Esophagus squamous epithelium (tissue), 4 donors: ENCODE results near the gene DGKQ.

ENCODE experiments used
- POLR2A ChIP-seq, 4 donors: fragments of 450-650 bp; IDR thresholded peaks; one replicate each; pipeline ENCODE4 v1.6.1; 2017; ENCODE audit warnings: antibody characterized with exemption in 4 of 4, mild to moderate bottlenecking in 4 of 4, moderate library complexity in 3 of 4
- TF ChIP-seq, protein P1 (sequence below), 6 experiments: fragments of 450-650 bp in 4 of 6; fragments of 200-600 bp in 2 of 6; sonication (generic) in 2 of 6; IDR thresholded peaks; one replicate each; pipeline ENCODE4 v1.5.1; 2016 to 2019; ENCODE audit warnings: antibody characterized with exemption in 6 of 6, mild to moderate bottlenecking in 4 of 6, moderate library complexity in 4 of 6

GRCh38 chr4:997375-998071 lies 24.2 kb upstream of the DGKQ start:
- no peak for TF ChIP-seq POLR2A (IDR thresholded peaks at IDR 0.05)
- TF ChIP-seq, protein P1, sequence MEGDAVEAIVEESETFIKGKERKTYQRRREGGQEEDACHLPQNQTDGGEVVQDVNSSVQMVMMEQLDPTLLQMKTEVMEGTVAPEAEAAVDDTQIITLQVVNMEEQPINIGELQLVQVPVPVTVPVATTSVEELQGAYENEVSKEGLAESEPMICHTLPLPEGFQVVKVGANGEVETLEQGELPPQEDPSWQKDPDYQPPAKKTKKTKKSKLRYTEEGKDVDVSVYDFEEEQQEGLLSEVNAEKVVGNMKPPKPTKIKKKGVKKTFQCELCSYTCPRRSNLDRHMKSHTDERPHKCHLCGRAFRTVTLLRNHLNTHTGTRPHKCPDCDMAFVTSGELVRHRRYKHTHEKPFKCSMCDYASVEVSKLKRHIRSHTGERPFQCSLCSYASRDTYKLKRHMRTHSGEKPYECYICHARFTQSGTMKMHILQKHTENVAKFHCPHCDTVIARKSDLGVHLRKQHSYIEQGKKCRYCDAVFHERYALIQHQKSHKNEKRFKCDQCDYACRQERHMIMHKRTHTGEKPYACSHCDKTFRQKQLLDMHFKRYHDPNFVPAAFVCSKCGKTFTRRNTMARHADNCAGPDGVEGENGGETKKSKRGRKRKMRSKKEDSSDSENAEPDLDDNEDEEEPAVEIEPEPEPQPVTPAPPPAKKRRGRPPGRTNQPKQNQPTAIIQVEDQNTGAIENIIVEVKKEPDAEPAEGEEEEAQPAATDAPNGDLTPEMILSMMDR (IDR thresholded peaks at IDR 0.05) = no peak
